ENCODE results near the gene RAET1L. TPM values are rescaled to one million over a fixed set of nuclear protein-coding genes. Genes with fewer than 3 reads are reported as not detected.

RAET1L gene
- total and polyA plus RNA-seq, 8 donors = 1.1 to 5.0 TPM; not detected in 6

GRCh38 chr6:150069706-150070105 lies 44.4 kb upstream of the RAET1L start:
- Histone ChIP-seq H3K27ac (peak overlapping the region in 4 of 5 donors; percentile 75 to 88 (median 81)), H3K36me3 (no peaks in the 10 kb centered on the region), H3K4me3 (peak overlapping the region; percentile 54 to 83 (median 70)), H3K27me3 (peaks cover 0 to 5% (median 0%) of the 10 kb centered on the region in 3 donors), H3K4me1 (peaks cover 9 to 36% (median 21%) of the 10 kb centered on the region in 4 donors), H3K9me3 (no peaks in the 10 kb centered on the region)
- TF ChIP-seq EP300 (IDR thresholded peaks at IDR 0.05) (no peak), POLR2AphosphoS5 (IDR thresholded peaks at IDR 0.05) (no peak), POLR2A (IDR thresholded peaks at IDR 0.05) (no peak), CTCF (IDR thresholded peaks at IDR 0.05) (no peak)
- intact Hi-C loops (cut with DNase I; ENCODE audit: low total_unique reads) = no loop called here
- 41 to 62% (median 50%) methylated on average over 11 of the region's 11 CpGs for WGBS, 5 donors
- peak; percentile 54 to 74 for DNase-seq

GRCh38 chr6:150068720-150069648 lies 43.7 kb upstream of the RAET1L start, which contains the start of gene ULBP3:
Gene ULBP3, minus strand, starts transcription at chr6:150069121. Its CDS starts 55 bp downstream, at chr6:150069066.
- Histone ChIP-seq H3K27ac (peak within 1 kb of the TSS; percentile 75 to 88 (median 79)), H3K4me3 (peak within 1 kb of the TSS; percentile 54 to 83 (median 70)), H3K36me3 (peaks cover 0 to 3% (median 0%) of the 10 kb centered on the region in 4 donors), H3K4me1 (peaks cover 9 to 36% (median 21%) of the 10 kb centered on the region in 4 donors), H3K9me3 (no peaks in the 10 kb centered on the region), H3K27me3 (peaks cover 0 to 5% (median 0%) of the 10 kb centered on the region in 3 donors)
- 1 to 5% (median 2%) methylated on average over 40 to 72 of the region's 72 CpGs for WGBS, 5 donors
- intact Hi-C loops (cut with DNase I; ENCODE audit: low total_unique reads) = no loop called here
- peak in 2 of 3 donors; percentile 90 to 91 for TF ChIP-seq POLR2AphosphoS5 (IDR thresholded peaks at IDR 0.05)
- peak in 5 of 7 experiments; percentile 25 to 68 (median 44) for TF ChIP-seq CTCF (IDR thresholded peaks at IDR 0.05)
- no peak for TF ChIP-seq EP300 (IDR thresholded peaks at IDR 0.05)
- TF ChIP-seq POLR2A (IDR thresholded peaks at IDR 0.05) = peak in 1 of 4 donors; percentile 43
- DNase-seq = peak; percentile 92 to 96

- no peak for DNase-seq
- Histone ChIP-seq H3K4me3 (peak overlapping the region; percentile 54 to 83 (median 70)), H3K27me3 (peaks cover 0 to 5% (median 0%) of the 10 kb centered on the region in 3 donors), H3K4me1 (peaks cover 9 to 36% (median 21%) of the 10 kb centered on the region in 4 donors), H3K9me3 (no peaks in the 10 kb centered on the region), H3K27ac (peak overlapping the region in 1 of 5 donors; percentile 88), H3K36me3 (peaks cover 0 to 3% (median 0%) of the 10 kb centered on the region in 4 donors)
- 42 to 54% (median 48%) methylated on average over 3 to 4 of the region's 4 CpGs for WGBS, 5 donors
- intact Hi-C loops (cut with DNase I; ENCODE audit: low total_unique reads) = no loop called here
- no peak for TF ChIP-seq CTCF (IDR thresholded peaks at IDR 0.05)
- no peak for TF ChIP-seq POLR2AphosphoS5 (IDR thresholded peaks at IDR 0.05)
- TF ChIP-seq POLR2A (IDR thresholded peaks at IDR 0.05) = no peak
- TF ChIP-seq EP300 (IDR thresholded peaks at IDR 0.05) = no peak
Measured at GRCh38 chr6:150068151-150068550, 42.8 kb upstream of the RAET1L start.

GRCh38 chr6:150065083-150065482 lies 39.8 kb upstream of the RAET1L start:
- no peak overlapping the region for H3K4me3 ChIP-seq
- H3K9me3 ChIP-seq = no peaks in the 10 kb centered on the region
- no peak overlapping the region for H3K27ac ChIP-seq
- DNase-seq = no peak
- intact Hi-C loops (cut with DNase I; ENCODE audit: low total_unique reads) = no loop called here
- peaks cover 9 to 20% (median 17%) of the 10 kb centered on the region in 4 donors for H3K4me1 ChIP-seq
- peaks cover 0 to 3% (median 0%) of the 10 kb centered on the region in 4 donors for H3K36me3 ChIP-seq
- no peak for TF ChIP-seq POLR2A (IDR thresholded peaks at IDR 0.05)
- H3K27me3 ChIP-seq = no peaks in the 10 kb centered on the region
- 87 to 97% (median 88%) methylated on average over 2 of the region's 2 CpGs for WGBS, 5 donors
